Activated CD4-positive, alpha-beta T cell treated with anti-CD3 and anti-CD28 coated beads, Interleukin-2, amount 50 U/mL, for 48 hours (primary cell): Measurements from ENCODE around the gene STEAP2.
"Not testable (repeated sequence)": the region's sequence is repeated elsewhere in the genome, so short reads cannot be mapped to it uniquely, and the experiment has no call there.

ENCODE experiments used
- DNase-seq, 2 experiments: peaks; one replicate each; pipeline ENCODE4 v3.0.0-alpha.2; 2020

The STEAP2 gene

DNA sequence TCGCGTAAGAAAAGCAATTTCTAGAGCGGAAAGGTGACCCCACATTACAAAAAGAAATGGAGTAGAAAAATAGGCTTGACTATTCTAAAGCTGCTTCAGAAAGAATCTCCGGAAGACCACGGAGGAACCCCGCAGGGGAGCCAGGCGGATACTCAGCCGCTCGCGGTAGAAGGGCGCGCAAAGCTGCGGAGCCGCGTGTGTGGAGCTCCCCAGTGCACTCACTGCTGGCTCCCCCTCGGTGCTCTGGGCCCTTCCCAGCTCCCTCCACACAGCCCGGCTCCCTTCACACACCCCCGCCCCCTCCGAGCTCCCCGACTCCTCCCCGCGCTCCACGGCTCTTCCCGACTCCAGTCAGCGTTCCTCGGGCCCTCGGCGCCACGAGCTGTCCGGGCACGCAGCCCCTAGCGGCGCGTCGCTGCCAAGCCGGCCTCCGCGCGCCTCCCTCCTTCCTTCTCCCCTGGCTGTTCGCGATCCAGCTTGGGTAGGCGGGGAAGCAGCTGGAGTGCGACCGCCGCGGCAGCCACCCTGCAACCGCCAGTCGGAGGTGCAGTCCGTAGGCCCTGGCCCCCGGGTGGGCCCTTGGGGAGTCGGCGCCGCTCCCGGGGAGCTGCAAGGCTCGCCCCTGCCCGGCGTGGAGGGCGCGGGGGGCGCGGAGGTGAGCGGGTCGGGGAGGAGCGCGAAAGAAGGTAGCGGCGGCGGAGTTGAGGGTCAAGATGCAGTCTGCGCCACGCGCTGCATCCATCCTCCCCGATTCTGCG lies at the start of gene STEAP2:
Gene STEAP2 (plus strand): TSS at position 350 of the 758 bp plus-strand sequence. CDS start 13,343 bp downstream, outside the sequence.
- peak; percentile 44 to 48 for DNase-seq

DNA sequence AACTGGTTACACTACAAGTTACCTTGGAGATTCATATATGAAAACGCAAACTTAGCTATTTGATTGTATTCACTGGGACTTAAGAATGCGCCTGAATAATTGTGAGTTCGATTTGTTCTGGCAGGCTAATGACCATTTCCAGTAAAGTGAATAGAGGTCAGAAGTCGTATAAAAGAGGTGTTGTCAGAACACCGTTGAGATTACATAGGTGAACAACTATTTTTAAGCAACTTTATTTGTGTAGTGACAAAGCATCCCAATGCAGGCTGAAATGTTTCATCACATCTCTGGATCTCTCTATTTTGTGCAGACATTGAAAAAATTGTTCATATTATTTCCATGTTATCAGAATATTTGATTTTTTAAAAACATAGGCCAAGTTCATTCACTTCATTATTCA lies 48.0 kb upstream of the STEAP2 start:
- DNase-seq: no peak

DNA sequence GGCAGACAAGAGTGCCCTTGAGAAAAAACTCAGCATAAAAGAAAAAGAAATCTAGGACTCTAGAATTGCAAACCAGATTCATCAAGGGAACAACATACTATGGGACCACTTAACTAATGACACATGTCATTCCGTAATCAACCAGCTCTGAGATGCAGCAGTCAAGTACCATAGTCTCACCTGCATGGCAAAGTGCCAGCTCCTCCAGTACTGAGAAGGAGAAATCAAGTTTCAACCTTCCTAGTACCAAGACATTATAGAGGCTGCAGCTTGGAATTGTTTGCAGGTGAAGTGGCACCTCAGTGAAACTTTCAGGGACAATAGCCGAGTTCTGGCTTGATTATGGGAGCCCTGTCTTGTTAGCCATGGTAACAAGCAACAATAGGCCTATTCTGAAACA lies 45.8 kb upstream of the STEAP2 start:
- DNase-seq: no peak

DNA sequence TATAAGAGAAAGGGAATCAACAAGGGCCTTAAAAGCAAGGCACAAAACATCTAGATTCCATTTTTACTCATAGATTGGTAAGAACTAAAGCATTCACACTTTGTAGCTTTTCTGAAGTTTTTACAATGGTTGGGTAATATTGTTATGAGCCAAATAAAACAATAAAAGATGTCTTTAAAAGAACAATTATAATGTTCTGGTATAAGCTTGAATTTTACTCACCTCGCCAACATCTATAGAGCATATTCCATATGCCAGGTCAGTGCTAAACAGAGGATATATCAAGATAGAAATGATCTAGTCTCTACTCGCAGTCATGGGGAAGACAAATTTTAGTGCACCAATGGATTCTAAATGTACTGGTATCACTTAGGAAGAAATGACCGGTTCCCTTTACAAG lies 45.4 kb upstream of the STEAP2 start:
- DNase-seq: no peak

DNA sequence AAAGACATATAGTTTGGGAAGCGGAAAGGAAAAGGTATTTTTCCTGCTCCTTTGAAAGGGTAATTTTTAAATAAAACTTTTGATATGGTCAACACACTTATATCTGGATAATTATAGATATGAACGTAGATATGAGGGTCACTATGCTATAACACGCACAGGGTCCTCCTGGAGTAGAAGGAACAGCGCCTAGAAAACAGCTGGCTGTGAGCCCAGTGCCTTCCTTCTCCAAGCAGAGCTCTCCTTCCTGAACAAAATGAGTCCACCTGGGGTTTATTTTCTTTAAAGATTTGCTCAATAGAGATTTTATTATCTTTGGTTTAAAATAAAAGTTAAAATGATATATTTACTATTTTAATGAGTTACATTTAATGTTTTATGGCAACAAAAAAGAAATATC lies 44.2 kb upstream of the STEAP2 start:
- DNase-seq: no peak

DNA sequence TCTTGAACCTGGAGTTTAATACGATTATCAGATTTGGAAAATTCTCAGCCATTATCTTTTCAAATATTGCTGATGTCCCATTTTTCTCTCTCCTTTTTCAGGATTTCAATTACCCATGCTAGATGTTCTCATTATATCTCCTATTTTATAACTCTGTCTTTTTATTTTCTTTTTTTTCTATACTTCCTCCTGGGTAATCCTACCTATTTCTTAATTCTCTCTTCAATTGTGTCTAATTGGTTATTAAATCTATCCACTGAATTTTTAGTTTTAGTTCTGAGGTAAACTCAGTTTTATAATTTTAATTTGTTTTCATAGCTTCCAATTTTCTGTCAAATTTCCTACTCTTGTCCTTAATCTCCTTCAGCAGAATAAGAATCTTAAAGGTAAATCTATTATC lies 41.6 kb upstream of the STEAP2 start:
- DNase-seq: no peak

DNA sequence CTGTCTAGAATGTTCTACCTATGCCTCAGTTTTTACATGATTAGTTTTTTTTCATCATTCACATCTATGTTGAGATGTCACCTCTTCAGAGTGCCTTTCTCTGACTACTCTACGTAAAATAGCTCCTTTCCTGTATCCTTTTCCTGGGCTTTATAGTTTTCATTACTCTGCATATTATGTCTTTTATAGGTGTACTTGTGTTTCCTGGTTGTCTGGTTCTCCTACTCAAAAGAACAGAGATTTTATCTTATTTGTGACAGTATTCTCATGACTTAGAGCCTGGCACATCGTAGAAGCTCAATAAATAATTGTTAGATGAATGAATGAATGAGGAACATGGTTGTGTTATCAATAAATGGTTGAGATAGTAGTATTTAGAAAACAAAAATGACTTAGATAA lies 39.4 kb upstream of the STEAP2 start:
- DNase-seq: no peak

DNA sequence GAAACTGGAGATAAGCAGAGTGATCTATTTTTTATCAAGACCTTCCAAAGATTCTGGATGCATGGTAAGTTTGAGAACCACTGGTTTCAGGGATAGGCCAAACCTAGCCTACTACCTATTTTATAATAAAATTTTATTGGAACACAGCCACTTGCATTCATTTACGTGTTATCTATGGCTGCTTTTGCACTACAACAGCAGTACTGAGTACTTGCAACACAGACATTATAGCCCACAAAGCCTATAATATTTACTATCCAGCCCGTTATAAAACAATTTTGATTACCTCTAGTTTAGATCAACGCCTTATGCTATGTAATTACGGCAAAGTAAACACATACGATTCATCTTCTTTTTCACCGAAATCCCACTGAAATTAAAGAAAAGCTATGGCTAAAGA lies 38.9 kb upstream of the STEAP2 start:
- no peak for DNase-seq

DNA sequence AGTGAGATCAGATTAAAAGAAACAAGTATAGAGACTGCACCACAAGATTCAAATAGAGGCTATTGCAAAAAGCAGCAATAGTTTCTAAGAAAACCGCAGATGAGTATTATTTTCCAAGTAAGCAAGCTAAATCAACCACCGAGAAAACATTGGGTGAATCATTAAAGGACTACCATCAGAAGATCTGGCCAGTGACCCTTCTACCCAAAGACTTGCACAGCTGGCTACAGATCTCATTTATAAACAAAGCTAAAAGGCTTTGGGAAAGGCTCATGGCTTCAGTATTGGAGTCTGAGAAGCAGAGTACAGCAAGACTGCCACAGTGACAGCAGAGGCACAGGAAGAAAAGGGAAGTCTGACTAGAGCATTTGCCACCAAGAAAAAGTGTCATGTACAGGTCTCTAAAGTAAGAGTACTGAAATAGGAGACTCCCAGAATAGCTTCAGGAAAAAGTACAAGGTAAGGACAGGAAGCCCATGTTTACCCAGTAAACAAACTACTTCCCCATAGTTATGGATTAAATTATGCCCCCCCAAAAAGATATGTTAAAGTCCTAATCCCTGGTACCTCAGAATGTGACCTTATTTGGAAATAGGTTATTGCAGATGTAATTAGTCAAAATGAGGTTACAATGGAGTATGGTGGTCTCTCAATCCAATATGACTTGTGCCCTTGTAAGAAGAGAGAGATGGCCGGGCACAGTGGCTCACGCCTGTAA lies 38.3 kb upstream of the STEAP2 start:
- DNase-seq: no peak

DNA sequence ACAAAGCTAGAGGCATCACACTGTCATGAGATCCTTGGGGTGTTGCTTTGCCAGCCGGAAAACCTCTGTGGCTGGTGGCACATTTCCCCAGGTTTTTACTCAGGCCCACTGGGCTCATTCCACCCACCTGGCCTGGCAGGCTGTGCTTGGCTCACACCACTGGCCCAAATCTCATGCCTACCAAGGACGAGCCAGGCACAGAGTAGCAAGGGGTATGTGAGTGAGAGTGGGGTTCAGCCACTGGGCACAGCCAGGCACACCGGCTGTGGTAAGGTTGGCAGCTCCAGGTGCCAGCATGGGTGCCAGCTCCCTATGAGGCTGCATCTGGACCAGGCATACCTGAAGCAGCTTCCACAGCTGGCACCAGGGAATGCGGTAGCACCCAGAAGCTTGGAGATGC lies 35.9 kb upstream of the STEAP2 start:
- DNase-seq: no peak

DNA sequence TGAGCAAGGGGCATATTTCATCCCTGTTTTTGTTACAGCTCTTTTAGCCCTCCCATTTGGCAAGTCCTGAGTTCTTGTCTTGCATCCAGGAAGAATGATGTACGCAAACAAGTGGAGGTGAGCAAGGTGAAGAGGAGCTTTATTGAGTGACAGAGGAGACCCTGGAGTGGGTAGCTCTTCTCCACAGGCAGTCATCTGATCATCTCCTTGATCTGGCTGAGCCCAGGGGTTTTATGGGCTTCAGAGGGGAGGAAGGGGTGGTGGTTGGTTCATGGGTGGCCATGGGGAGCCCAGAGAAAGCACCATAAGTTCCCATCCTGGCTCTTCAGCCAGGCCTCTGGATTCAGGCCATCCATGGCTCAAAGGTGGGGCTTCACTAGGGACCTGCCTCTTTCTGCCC lies 35.3 kb upstream of the STEAP2 start:
- DNase-seq: no peak

DNA sequence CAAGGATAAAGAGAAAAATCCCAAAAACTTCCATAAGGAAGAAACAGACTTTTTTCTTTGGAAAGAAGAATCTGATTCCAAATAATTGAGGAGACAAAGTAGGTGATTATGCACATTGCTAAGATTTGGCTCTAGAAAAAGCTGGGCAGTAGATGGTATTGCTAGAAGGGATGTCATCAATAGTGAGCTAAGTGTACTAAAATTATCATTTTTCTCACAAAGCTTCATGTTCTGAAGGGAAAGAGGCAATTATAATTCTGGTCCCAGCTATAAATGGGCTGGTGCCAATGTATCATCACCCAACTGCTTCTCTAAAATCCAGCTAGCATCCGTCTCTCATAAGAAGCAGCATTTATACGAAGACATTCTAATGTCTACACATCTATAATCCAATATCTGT lies 33.4 kb upstream of the STEAP2 start:
- DNase-seq: no peak

DNA sequence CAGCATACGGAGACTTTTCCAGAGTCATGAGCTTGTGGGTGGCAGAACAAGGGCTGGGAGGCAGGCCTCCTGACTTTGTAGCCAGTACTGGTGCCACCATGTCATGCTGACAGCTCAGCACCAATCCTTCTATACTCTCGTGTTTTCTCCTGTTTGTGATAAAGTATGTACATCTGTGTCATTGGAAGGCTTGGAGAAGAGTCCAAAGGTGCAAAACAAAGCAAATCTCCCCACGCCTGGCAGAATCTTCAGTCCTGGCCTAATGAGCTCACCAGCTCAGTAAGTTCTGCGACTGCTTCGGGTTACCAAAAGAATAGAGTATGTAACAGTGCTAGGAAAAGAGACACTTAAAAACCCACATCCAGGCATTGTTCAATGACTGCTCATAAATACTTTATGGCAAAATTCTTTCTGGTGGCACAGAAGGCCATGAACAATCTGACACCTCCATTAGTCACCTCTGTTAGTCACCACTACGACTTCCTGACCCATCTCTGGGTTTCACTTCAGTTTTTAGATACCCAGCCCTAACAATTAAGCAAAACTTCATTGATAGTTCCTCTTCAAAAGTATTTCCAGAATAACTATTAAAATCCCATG lies 32.8 kb upstream of the STEAP2 start:
- DNase-seq: peak; percentile 3 to 19

DNA sequence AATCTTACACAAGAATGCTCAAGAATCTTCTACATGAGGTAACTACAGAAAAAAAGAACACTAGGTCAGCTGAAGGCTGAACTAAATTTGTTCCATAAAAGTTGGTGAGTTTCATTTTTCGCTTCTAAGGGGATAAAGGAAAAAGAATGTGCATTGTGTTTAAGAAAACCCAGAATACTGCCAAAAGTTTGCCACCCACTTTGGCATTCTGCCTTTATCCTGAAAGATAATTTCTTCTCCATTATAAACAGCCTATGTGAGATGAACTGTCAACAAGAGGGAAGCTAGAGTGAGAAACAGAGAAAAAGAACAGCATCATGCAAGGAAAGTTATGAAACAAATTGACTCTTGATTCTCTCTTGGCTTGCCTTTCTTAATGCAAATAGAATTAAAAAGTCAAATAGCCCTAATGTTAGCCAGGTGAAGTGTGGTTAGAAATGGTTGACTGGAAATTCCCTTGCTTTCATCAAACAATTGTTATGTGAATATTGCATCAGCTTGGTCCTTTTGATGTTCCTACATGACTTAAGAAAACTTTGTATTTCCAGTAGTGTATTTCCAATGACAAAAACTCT lies 31.4 kb upstream of the STEAP2 start:
- no peak for DNase-seq

DNA sequence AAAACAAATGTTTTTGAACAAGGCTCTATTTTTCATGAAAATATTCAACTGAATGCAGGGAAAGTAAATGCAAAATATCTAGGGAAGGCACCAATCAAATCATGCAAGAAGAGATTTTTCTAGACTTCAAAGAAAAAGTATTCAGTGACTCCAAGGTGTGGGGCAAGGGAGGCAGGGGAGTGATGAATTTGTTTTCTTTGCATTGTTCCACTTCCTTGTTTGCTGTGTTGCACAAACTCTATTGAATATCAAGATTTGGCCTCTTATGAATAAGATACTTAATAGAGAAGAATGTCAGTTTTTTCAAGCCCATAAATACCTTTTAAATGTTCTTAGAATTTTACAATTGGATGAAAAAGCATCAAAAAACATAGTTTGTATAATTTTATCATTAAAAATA lies 30.9 kb upstream of the STEAP2 start:
- DNase-seq: no peak

DNA sequence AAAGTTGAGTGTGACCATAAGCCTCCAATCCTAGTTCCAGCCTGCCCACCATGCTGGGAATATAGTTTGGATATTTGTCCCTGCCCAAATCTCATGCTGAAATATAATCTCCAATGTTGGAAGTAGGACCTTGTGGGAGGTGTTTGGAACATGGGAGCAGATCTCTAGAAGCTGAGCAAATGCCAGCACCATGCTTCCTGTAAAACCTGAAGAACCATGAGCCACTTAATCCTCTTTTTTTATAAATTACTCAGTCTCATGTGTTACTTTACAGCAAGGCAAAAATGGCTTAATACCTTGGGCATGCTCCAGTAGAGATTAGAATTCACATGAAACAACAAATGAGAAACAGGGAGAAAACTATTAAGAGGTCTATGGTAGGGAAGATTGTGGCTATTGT lies 30.1 kb upstream of the STEAP2 start:
- DNase-seq: no peak

DNA sequence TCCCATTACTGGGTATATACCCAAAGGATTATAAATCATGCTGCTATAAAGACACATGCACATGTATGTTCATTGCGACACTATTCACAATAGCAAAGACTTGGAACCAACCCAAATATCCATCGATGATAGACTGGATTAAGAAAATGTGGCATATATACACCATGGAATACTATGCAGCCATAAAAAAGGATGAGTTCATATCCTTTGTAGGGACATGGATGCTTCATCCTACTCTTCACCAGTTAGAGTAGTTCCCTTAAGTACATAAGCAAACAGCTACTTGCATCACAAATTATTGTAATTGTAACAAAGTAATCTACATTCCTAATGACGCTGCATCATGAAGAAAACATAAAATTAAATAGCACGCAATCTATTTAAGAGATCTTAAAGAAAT lies 25.2 kb upstream of the STEAP2 start:
- DNase-seq: not testable (repeated sequence)

DNA sequence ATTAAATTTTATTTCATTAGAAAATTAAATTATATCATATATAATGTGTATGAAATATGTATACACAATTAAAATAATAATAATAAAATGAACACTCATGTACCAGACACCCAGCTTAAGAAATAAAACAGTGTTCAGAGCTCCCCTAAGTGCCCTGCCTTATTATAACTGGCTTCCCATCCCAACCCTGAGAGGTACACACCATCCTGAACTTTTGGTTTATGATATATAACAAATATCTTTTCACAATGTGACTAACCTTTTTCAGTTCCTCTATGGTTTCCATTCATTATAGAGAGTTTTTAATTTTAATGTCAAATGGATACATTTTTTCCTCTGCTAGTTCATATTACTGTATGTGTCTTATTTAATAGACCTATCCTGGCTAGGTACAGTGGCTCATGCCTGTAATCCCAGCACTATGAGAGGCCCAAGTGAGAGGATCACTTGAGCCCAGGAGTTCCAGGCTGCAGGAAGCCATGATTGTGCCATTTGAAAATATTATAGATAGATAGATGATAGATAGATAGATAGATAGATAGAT lies 24.0 kb upstream of the STEAP2 start:
- no peak for DNase-seq

DNA sequence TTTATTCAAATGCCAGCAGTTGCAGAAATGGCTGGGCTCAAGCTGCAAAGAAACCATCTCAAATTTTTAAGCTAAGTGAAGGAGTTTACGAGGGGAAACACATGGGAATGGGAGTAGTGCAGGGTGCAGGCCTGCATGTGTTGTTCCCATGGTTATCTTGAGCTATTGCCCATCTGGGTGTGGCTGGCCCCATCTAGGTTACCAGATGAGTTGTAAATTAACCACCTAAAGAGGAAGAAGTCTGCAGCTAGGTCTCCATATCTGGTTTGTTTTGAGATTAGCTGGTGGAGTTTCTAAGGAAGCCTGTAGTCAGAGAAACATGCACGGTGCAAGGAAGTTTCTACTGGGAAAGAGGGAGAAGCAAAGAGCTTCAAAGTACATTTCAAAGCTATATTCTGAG lies 23.3 kb upstream of the STEAP2 start:
- DNase-seq: no peak

DNA sequence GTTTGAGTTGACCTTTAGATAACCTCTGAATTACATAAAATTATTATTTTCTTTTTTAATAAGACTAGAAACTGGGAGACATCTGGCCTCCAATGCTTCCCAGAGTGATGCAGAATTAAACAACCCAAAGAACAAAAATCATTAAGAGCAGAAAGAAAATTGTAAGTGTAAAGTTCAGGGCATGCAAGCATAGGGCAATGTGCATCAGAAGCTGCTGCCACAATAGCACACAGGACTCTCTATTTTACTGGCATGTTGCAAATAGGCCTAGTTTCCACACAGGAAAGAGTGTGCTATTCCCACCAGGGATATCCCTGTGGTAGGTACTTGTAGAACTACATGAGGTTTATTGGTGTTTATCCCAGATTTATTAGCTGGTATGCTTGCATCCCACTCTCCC lies 20.5 kb upstream of the STEAP2 start:
- no peak for DNase-seq

DNA sequence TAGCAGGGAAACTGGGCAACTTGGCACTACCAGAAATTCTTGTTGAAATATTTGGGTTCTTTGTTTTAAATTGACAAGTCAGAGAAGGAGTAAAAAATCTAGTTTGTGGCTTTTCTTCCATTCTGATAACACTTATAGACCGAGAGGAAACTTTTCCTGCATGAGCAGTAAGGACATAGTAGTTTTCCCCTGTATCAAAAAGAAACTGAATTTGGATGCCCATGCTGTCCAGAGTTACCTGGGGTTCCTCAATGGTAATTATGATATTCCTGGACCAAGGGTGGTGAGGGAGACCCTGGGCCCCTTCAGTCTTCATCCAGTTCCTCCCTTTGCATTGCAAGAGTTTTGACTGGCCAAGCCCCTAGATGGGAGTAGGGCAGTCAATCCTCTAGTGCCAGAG lies 19.9 kb upstream of the STEAP2 start:
- no peak for DNase-seq

DNA sequence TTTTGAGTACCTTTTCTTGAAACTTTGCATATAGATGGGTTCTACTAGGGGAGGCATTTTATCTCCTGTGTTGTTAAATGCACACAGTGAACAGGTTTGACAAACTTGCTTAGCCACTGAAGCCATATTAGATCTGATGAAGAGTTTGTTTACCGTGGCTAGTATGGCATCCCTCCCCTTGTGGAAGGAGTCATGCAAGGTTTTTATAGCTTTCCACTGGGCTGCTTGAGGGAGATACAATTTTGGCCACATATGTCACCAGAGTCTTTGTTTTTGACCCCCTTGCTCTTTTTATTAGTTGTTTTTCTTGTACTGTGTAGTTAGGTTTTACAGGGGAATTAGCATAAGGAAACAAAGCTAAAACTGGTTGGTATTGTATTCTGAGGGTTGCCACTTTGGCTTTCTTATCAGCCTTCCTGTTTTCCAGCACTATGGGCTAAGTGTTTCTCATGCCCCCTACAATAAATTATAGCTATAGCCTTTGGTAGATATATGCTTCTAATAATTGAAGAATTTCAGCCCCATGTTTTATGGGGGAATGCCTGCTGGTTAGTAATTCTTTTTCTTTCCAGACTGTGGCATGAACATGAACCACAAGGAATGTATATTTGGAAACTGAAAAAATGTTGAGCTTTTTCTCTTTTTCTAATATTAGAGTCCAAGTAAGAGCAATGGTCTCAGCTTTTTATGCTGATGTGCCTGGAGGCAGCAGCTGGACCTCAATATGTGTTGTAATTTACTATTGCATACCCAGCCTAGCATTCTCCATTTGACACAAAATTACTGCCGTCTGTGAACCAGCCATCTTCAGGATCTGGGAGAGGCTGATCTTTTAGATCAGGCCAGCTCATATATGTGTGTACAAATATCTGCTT lies 18.4 kb upstream of the STEAP2 start:
- no peak for DNase-seq
